GM10266 (cell line): ENCODE results near the gene IL20RA.
"Not testable (repeated sequence)": the region's sequence is repeated elsewhere in the genome, so short reads cannot be mapped to it uniquely, and the experiment has no call there.

Source experiments
- DNase-seq: peaks from one replicate; pipeline ENCODE4 v3.0.0; 2012; ENCODE audit errors: extremely low spot score
- TF ChIP-seq, protein P1 (sequence below): IDR thresholded peaks from 2 replicates; pipeline ENCODE4 v1.5.1; 2012; ENCODE audit warnings: mild to moderate bottlenecking, low read depth; ENCODE audit not compliant: control insufficient read depth, insufficient read depth; ENCODE audit errors: missing control alignments

The IL20RA gene

DNA sequence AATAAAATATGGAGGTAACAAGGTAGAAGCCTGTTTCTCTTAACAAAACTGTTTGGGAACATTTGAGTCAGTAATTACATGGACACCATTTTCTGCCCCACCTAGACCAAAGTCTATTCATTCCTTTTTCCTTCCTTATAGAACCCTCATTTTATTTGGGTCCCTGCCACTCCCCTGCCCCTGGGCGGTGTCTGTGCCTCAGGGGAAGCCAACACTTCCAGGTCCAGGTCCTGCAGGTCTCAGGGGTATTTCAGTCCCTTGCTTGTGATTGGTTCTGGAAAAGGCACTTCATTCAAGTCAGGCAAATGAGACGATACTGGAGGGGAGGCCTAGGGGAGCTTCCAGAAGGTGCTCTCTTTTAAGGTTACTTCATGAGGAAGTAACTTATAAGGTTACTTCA is 80.4 kb downstream of the IL20RA start:
- TF ChIP-seq, protein P1, sequence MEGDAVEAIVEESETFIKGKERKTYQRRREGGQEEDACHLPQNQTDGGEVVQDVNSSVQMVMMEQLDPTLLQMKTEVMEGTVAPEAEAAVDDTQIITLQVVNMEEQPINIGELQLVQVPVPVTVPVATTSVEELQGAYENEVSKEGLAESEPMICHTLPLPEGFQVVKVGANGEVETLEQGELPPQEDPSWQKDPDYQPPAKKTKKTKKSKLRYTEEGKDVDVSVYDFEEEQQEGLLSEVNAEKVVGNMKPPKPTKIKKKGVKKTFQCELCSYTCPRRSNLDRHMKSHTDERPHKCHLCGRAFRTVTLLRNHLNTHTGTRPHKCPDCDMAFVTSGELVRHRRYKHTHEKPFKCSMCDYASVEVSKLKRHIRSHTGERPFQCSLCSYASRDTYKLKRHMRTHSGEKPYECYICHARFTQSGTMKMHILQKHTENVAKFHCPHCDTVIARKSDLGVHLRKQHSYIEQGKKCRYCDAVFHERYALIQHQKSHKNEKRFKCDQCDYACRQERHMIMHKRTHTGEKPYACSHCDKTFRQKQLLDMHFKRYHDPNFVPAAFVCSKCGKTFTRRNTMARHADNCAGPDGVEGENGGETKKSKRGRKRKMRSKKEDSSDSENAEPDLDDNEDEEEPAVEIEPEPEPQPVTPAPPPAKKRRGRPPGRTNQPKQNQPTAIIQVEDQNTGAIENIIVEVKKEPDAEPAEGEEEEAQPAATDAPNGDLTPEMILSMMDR, result no peak
- DNase-seq, result no peak

DNA sequence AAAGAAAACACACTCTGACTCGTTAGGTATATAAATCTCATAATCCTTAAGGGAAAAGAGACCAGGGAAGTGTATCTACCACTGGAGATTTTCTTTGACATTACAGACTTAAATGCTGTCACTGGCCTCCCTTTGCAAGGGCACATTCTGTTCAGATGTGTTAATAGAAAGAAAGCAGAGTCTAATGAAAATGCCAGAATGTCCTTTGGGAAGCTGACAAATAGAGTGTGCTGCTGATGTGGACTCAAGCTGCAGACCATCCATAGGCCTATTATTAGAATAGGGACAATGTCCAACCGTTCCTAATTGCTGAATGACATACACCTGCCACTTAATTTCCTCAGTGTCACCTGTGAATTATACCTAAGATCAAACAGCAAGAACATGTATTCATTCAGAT is 81.5 kb downstream of the IL20RA start:
- TF ChIP-seq, protein P1, result no peak
- DNase-seq, result no peak

DNA sequence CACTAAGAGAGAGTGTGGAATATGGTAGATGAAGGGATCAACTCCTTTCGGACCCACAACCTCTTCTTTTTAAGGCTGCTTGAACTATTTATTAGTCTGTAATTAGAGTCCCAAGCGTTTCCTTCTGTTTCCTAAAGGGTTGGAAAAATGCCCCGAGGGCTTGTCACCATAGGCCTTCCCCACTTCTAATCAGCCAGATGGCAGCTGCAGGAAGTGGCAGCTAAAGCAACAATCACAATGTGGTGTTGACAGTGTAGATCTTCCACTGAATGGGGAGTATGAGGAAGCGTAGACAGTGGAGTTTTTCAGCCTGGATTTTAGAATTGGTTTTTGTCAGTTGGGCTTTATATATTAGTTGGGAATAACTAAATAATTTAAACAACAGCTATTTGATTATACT is 82.1 kb downstream of the IL20RA start:
- TF ChIP-seq, protein P1, result no peak
- DNase-seq, result no peak

DNA sequence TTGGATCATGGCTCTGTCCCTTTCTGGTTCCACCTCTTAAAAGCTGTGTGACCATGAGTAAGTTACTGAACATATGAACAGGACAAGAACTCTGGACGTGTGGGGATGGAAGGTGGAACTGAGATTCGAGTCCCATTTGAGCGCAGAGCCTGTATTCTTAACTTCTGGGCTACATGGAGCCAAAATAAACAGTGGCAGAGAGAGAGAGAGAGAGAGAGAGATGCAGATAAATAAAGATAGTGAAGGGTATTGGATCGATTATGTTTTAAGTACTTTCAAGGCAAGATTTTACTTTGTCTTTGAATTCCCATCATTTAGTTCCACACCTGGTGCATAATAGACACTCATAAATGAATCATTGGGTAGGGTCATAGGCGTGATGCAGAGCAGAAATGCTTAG is 82.9 kb downstream of the IL20RA start:
- TF ChIP-seq, protein P1, result no peak
- DNase-seq, result no peak

DNA sequence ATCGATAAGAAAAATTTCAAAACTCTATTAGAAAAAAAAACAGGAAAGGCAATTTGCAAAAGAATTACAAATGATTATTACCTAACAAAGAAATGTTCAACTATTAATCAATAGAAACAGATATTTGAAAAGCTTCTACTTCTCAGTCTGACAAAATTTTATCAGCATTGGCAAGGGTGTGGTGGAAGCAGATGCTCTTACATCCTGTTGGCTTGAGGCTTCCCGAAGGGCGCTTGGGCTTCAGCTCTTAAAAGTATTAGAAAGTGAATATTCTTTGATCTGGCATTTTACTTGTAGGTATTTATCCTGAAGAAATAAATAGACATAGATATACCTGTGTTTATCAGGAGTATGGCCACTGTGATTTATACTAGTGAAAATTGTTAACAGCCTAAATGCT is 84.0 kb downstream of the IL20RA start:
- TF ChIP-seq, protein P1, result no peak
- no peak for DNase-seq

DNA sequence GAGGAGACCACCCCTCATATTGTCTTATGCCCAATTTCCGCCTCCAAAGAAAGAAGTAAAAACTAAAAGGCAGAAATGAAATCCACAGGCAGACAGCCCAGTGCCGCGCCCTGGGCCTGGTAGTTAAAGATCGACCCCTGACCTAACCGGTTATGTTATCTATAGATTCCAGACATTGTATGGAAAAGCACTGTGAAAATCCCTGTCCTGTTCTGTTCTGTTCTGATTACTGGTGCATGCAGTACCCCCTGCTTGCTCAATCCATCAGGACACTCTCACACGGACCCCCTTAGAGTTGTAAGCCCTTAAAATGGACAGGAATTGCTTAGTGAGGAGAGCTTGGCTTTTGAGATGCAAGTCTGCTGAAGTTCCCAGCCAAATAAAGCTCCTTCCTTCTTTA is 84.8 kb downstream of the IL20RA start:
- DNase-seq, result not testable (repeated sequence)

DNA sequence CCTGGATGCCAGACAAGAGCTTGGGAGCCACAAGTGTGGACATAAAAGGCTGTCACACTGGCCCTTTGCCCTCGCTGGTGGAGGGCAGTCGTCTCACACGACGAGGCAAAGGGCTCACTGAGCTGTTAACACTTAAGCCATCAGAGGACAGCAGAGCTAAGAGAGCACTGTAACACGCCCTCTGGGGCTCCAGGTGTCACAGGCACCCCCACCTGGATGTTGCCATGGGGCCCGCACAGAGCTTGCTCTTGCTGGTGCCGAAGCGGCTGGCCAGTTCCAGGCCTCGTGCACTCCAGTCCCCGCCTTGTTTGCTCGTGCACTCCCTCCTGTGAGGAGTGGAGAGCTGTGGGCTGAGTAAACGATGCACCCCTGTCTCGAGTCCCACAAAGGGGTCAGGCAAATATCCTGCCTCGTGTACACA is 85.3 kb downstream of the IL20RA start:
- DNase-seq, result no peak
- TF ChIP-seq, protein P1, result no peak

DNA sequence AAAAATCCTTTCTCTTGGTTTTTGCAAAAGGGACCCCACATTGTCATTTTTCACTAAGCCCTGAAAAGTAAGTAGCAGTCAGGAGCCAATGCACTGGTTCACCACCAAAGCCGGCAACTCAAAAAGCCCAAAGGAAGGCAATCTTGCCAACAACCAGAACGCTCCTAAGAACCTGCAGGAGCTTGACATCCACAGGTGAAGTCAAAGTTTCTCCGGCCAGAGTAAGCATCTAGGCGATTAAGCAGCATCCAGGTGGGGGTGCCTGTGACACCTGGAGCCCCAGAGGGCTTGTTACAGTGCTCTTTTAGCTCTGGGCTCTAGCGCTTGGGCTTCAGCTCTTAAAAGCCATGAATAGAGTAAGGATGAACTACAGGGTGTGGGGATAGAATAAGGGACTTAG is 86.6 kb downstream of the IL20RA start:
- TF ChIP-seq, protein P1, result no peak

More for the DNA sequence above, 86.6 kb downstream of the IL20RA start:
- DNase-seq, result no peak
